Body of pancreas (tissue), 4 donors: ENCODE measurements around the gene SLC25A21. TPM values are rescaled to one million over a fixed set of nuclear protein-coding genes. Genes with fewer than 3 reads are reported as not detected.

Experiments
- ATAC-seq: fragments of 150-250 bp; one replicate; pipeline ENCODE4 v1.9.1; 2016
- DNase-seq, 4 donors: peaks; one replicate each; pipeline ENCODE4 v3.0.0-alpha.2; 2019
- H3K27ac ChIP-seq, 4 donors: fragments of 200-600 bp; sonication (generic); 1 replicate in 3 of 4; 2 replicates in 1 of 4; pipeline versions ENCODE4 v1.5.1 to v1.6.1; 2016 to 2019; ENCODE audit warnings: mild to moderate bottlenecking in 1 of 4, mixed read lengths in 1 of 4, moderate library complexity in 1 of 4
- H3K27me3 ChIP-seq, 2 donors: fragments of 200-600 bp; sonication (generic); one replicate each; pipeline ENCODE4 v1.6.0; 2016; ENCODE audit warnings: mild to moderate bottlenecking in 1 of 2
- H3K36me3 ChIP-seq, 2 donors: fragments of 200-600 bp; sonication (generic); replicated peaks in 1 of 2; 2 replicates each; pipeline ENCODE4 v1.5.1; 2016; ENCODE audit warnings: low read depth in 2 of 2; ENCODE audit not compliant: insufficient read depth in 1 of 2
- H3K4me1 ChIP-seq: fragments of 200-600 bp; sonication (generic); one replicate; pipeline ENCODE4 v1.6.0; 2016
- H3K4me3 ChIP-seq, 2 donors: fragments of 200-600 bp; sonication (generic); 1 replicate in 1 of 2; 2 replicates in 1 of 2; pipeline ENCODE4 v1.5.1; 2016 to 2019
- H3K9me3 ChIP-seq, 3 donors: fragments of 200-600 bp; sonication (generic); 1 replicate in 2 of 3; 2 replicates in 1 of 3; pipeline ENCODE4 v1.5.1; 2016
- CTCF ChIP-seq, 7 experiments: fragments of 450-650 bp in 4 of 7; fragments of 200-600 bp in 3 of 7; sonication (generic) in 3 of 7; IDR thresholded peaks; one replicate each; pipeline ENCODE4 v1.5.1; 2016 to 2019; ENCODE audit warnings: antibody characterized with exemption in 7 of 7
- POLR2A ChIP-seq, 3 donors: fragments of 450-650 bp; IDR thresholded peaks; one replicate each; pipeline ENCODE4 v1.6.1; 2016; ENCODE audit warnings: antibody characterized with exemption in 3 of 3, mild to moderate bottlenecking in 2 of 3
- WGBS, 2 donors: methylation state at CpG; one replicate each; pipeline ENCODE4 v1.1.5; 2017; 5-methylcytosine and 5-hydroxymethylcytosine counted together
- intact Hi-C: fragments of 100-400 bp; cut with DNase I; formaldehyde crosslinking; loops from one replicate; pipeline ENCODE4 v1.15.1; 2023
- total RNA-seq, 2 donors: library from RNA; depleted of rRNA; stranded (reverse); fragments of >200 nt; gene quantifications; one replicate each; pipeline ENCODE4 v1.1.0, GENCODE V29; 2016

SLC25A21 gene
- total RNA-seq, 2 donors from 2014 or later, result not detected

- 67 to 82% methylated on average over 5 of the region's 5 CpGs for WGBS, 2 donors
These were observed 26.5 kb upstream of the SLC25A21 start for GRCh38 chr14:37198907-37199306.

GRCh38 chr14:37198273-37198598 is 25.8 kb upstream of the SLC25A21 start:
- H3K4me3 ChIP-seq, result peak overlapping the region; percentile 35 to 54
- WGBS, 2 donors, result 5% methylated on average over 11 of the region's 11 CpGs
- H3K27me3 ChIP-seq, result no peaks in the 10 kb centered on the region
- no peak for DNase-seq
- no peaks in the 10 kb centered on the region for H3K9me3 ChIP-seq
- no peaks in the 10 kb centered on the region for H3K36me3 ChIP-seq
- no peak for TF ChIP-seq CTCF (IDR thresholded peaks at IDR 0.05)
- no peak for TF ChIP-seq POLR2A (IDR thresholded peaks at IDR 0.05)
- peak overlapping the region; percentile 71 to 89 (median 79) for H3K27ac ChIP-seq
- intact Hi-C loops, result no loop called here
- ATAC-seq, result no peak
- H3K4me1 ChIP-seq, result peaks cover 24% of the 10 kb centered on the region

More at GRCh38 chr14:37198907-37199306, 26.5 kb upstream of the SLC25A21 start:
- Histone ChIP-seq H3K4me1 (peaks cover 28% of the 10 kb centered on the region), H3K36me3 (no peaks in the 10 kb centered on the region), H3K9me3 (no peaks in the 10 kb centered on the region), H3K27me3 (no peaks in the 10 kb centered on the region), H3K4me3 (no peak overlapping the region), H3K27ac (no peak overlapping the region)
- TF ChIP-seq CTCF (IDR thresholded peaks at IDR 0.05) (no peak), POLR2A (IDR thresholded peaks at IDR 0.05) (no peak)
- intact Hi-C loops, result no loop called here
- no peak for ATAC-seq
- DNase-seq, result no peak

GRCh38 chr14:37197421-37198272 is 25.2 kb upstream of the SLC25A21 start, which contains the start of gene MIPOL1:
TSS of gene MIPOL1 (plus strand) at chr14:37197937. CDS start at chr14:37247889, 49,952 bp downstream.
- no peaks in the 10 kb centered on the region for H3K9me3 ChIP-seq
- H3K4me1 ChIP-seq, result peaks cover 21% of the 10 kb centered on the region
- intact Hi-C loops, result no loop called here
- DNase-seq, result peak; percentile 85 to 88 (median 86)
- no peaks in the 10 kb centered on the region for H3K27me3 ChIP-seq
- TF ChIP-seq POLR2A (IDR thresholded peaks at IDR 0.05) (peak; percentile 55 to 71 (median 65)), CTCF (IDR thresholded peaks at IDR 0.05) (peak in 5 of 7 experiments; percentile 16 to 57 (median 34))
- peak; percentile 99 for ATAC-seq
- H3K27ac ChIP-seq, result peak within 1 kb of the TSS; percentile 71 to 89 (median 79)
- 1 to 2% methylated on average over 43 to 70 of the region's 70 CpGs for WGBS, 2 donors
- H3K36me3 ChIP-seq, result no peaks in the 10 kb centered on the region
- peak within 1 kb of the TSS; percentile 35 to 54 for H3K4me3 ChIP-seq

- intact Hi-C loops, result no loop called here
- DNase-seq, result no peak
- 89 to 91% methylated on average over 17 of the region's 17 CpGs for WGBS, 2 donors
These were observed 24.4 kb upstream of the SLC25A21 start for GRCh38 chr14:37196604-37197420.

More at GRCh38 chr14:37196604-37197420, 24.4 kb upstream of the SLC25A21 start:
- Histone ChIP-seq H3K4me3 (peak overlapping the region in 1 of 2 donors; percentile 54), H3K36me3 (no peaks in the 10 kb centered on the region), H3K4me1 (peaks cover 19% of the 10 kb centered on the region), H3K9me3 (no peaks in the 10 kb centered on the region), H3K27ac (peak overlapping the region in 3 of 4 donors; percentile 75 to 89 (median 83)), H3K27me3 (no peaks in the 10 kb centered on the region)
- TF ChIP-seq POLR2A (IDR thresholded peaks at IDR 0.05), result no peak
- no peak for TF ChIP-seq CTCF (IDR thresholded peaks at IDR 0.05)
- ATAC-seq, result no peak
